NCI-H748 (cell line): ENCODE measurements around the gene GABBR2.
A peak's percentile ranks its signal among the peaks of the same experiment; 100 is the strongest.
"Not testable (repeated sequence)": the region's sequence is repeated elsewhere in the genome, so short reads cannot be mapped to it uniquely, and the experiment has no call there.

Experiments
- DNase-seq: peaks from one replicate; lab custom pipeline; 2025; ENCODE audit not compliant: unreplicated experiment; lab: John Stamatoyannopoulos, UW

The GABBR2 gene

GRCh38 chr9:98597236-98597771, 111.4 kb downstream of the GABBR2 start:
- no peak for DNase-seq

- no peak for DNase-seq
Measured at GRCh38 chr9:98596486-98596885, 112.2 kb downstream of the GABBR2 start.

- DNase-seq = no peak
Measured at GRCh38 chr9:98594546-98595160, 114.1 kb downstream of the GABBR2 start.

GRCh38 chr9:98593354-98594253, 115.1 kb downstream of the GABBR2 start:
- no peak for DNase-seq

- DNase-seq = no peak
Measured at GRCh38 chr9:98591696-98592095, 117.0 kb downstream of the GABBR2 start.

- no peak for DNase-seq
Measured at GRCh38 chr9:98590101-98590500, 118.6 kb downstream of the GABBR2 start.

- DNase-seq = no peak
Measured at GRCh38 chr9:98589102-98589501, 119.6 kb downstream of the GABBR2 start.

- DNase-seq = not testable (repeated sequence)
Measured at GRCh38 chr9:98584853-98585438, 123.8 kb downstream of the GABBR2 start.

- peak; percentile 22 for DNase-seq
Measured at GRCh38 chr9:98584059-98584458, 124.7 kb downstream of the GABBR2 start.

- DNase-seq = no peak
Measured at GRCh38 chr9:98583417-98583816, 125.3 kb downstream of the GABBR2 start.

- DNase-seq = no peak
Measured at GRCh38 chr9:98580956-98581355, 127.8 kb downstream of the GABBR2 start.

GRCh38 chr9:98579700-98580099, 129.0 kb downstream of the GABBR2 start:
- no peak for DNase-seq

GRCh38 chr9:98577446-98577845, 131.3 kb downstream of the GABBR2 start:
- no peak for DNase-seq

GRCh38 chr9:98576859-98577258, 131.9 kb downstream of the GABBR2 start:
- no peak for DNase-seq

GRCh38 chr9:98576354-98576753, 132.4 kb downstream of the GABBR2 start:
- no peak for DNase-seq

- DNase-seq = no peak
Measured at GRCh38 chr9:98575379-98576346, 133.1 kb downstream of the GABBR2 start.

- no peak for DNase-seq
Measured at GRCh38 chr9:98573749-98574278, 134.9 kb downstream of the GABBR2 start.

GRCh38 chr9:98572796-98573195, 135.9 kb downstream of the GABBR2 start:
- DNase-seq = no peak

- DNase-seq = no peak
Measured at GRCh38 chr9:98572054-98572627, 136.6 kb downstream of the GABBR2 start.

GRCh38 chr9:98571643-98572042, 137.1 kb downstream of the GABBR2 start:
- DNase-seq = no peak
